Fibroblast of skin of left biceps (primary cell): Measurements from ENCODE around the gene TMEFF2.
"Not testable (repeated sequence)": the region's sequence is repeated elsewhere in the genome, so short reads cannot be mapped to it uniquely, and the experiment has no call there.

Experiments used
- DNase-seq, 2 experiments: peaks; one replicate each; pipeline ENCODE4 v3.0.0-alpha.2; 2013; ENCODE audit warnings: low read depth in 2 of 2

The TMEFF2 gene

DNA sequence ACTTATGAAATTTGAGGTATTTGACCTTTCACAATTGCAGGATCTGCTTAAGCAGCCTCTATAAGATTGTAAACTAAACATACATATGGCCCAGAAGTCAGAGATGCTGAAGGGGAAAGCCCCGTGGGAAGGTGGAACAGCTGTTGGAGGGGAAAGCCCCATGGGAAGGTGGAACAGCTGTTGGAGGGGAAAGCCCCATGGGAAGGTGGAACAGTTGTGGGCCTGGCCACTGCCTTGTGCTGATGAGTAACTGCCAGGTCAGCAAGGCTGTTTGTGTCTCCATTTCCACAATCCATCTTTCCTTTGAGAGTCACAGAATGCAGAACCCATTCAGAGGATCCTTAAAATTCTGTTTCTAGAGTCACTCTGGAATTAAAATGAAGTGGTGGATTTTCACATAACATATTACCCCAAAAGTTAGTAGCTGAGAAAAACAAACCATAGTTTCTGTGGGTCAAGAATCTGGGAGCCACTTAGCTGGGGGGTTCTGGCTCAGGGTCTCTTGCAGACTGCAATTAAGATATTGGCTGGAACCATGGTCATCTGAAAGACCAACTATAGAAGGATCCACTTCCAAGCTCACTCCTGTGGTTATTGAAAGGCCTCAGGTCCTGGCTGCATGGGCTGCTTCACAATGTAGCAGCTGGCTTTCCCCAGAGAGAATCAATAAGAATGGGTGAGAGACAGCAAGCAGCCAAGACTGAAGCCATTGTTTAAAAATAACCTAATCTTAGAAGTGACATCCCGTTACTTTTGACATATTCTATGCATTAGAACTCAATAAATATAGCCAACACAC, 261.2 kb downstream of the TMEFF2 start:
- no peak for DNase-seq

DNA sequence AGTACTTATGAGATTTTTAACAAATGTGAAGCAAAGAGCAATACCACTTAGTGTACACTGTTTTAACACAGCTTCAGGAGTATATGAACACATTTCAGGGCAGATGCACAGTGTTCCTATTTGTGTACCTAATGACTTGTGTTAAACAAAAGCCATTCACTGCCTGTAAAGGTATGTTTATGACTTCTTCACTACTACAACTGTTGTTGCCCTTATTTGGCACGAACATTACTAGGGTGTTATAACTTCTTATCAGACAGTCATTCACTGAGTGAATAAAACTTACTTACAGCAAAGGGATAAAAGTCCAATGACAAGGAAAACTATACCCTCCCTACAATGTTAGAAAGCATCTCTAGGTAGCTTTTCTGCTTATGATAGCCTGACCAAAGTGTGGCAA, 262.4 kb downstream of the TMEFF2 start:
- no peak for DNase-seq

DNA sequence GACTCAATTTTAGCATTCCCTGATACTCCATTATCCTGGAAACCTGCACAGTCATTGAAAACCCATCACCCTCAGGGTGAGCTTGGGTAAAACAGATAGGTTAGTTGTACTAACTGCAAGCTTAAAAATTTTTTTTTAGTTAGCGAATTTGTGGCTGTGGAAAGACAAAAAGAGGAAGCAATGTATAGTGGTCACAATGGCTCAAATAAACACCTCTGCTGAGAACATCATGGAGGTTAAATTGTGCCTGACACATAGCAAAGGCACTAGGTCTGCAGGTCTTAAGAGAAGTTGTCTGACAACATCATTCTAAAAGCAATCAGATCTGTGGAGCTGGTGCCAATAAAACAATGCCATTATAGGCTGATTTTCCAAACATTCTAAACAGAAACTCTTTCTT, 263.4 kb downstream of the TMEFF2 start:
- DNase-seq, result no peak

DNA sequence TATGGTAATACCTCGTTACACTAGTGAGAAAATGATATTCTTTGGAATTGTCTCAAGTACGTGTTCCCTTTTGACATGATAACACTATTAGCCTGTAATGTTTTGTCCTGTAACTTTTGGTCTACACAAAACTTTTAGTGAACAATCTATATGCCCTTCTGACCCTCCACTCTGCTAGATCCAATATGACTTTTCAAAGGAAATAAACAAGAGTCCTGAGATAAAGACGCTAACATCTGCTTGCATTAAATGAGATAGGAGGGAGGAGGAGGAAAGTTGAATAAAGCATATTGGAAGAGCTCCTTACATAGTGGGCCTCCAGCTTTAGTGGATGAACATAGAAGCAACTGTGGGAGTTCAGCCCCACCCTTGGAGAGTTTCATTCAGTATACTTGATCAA, 264.5 kb downstream of the TMEFF2 start:
- no peak for DNase-seq

DNA sequence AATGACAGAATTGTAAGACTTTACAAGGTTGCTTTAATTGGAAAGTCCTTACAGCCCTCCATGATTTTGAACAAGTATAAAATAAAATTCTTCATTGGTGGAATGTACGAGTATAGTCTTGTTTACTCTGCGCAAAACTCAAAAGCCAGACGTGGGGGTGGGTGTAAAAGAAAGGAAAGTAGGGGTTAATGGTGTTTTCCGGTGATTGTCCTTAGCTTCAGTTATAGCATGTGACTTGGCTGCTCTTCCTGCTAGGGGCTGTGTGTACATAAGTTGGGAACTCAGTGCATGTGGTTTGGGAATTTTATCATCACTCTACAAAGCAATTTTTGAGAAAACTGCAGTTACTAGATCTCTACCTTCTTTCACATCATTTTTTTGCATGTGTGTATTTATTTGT, 265.4 kb downstream of the TMEFF2 start:
- no peak for DNase-seq

DNA sequence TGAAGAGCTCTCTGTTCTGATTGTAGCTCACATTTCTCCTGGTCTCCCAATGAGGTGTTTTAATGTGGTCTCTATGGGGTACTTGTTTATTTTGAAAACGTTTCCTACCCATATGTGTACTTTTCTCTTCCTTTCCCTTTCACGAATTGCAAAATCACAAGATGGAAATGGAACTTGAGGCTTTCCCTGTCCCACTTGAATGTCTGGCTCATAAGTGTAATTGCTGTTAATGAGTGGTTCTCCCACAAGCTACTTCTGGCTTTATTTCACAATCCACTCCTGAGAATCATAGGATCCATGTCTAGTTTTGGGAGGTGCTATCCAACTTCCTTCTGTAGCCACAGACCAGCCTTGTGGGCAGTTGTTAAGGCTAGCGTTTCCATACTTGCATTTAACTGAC, 266.7 kb downstream of the TMEFF2 start:
- no peak for DNase-seq

DNA sequence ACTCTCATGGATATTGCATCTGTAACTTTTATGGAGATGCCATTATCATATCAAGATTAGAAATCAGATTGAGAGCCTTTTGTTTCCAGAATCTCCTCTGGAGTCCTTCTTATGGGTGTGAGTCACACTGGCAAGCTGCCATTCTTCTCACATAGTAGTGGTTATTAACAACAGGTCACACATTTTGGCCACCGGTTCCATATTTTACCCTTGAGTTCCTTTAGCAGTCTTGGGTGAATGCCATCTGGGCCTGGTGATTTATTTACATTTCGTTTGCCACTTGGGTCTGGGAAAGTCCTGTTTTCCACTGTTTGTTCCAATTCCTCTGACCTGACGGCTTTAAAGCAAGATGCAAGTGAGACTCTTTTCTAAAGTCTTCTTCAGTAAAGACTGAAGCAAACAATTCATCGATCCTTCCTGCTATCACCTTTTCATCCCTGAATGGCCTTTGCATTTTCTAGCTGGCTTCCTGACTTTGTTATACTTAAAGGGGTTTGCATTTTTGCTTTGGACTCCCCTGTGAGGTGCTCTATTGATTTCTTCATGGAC, 267.3 kb downstream of the TMEFF2 start:
- peak; percentile 57 to 61 for DNase-seq

DNA sequence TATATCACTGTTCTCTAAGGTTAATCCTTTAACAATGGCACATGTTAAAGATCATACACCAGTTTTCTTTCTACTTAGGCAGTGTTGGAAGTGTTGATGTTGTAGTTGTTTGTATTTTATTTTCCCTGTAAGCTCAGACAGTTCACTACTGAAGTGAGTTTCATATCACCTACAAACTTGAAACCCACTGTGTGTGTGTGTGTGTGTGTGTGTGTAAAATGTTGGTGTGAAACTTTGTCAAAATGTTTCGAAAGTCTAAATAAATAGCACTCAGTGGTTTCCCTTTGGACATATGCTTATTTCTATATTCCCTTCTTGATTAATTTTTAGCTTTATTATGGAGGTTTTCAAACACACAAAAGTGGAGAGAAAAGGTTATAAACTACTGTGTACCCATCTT, 268.1 kb downstream of the TMEFF2 start:
- no peak for DNase-seq

DNA sequence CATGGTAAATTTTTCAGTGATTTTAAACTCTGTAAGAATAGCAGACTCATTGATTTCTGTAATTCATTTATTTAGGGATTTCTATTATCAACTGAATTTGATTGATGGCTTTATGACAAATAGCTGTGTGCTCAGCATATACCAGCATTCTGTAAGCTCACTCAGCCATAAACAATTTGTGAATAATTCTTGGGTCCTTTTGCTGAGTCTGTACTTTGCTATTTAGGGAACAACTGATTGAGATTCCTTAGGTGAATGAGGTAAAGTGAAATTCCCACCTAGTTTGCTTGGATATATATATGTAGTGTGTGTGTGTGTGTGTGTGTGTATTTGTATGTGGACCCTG, 271.1 kb downstream of the TMEFF2 start:
- DNase-seq, result no peak

DNA sequence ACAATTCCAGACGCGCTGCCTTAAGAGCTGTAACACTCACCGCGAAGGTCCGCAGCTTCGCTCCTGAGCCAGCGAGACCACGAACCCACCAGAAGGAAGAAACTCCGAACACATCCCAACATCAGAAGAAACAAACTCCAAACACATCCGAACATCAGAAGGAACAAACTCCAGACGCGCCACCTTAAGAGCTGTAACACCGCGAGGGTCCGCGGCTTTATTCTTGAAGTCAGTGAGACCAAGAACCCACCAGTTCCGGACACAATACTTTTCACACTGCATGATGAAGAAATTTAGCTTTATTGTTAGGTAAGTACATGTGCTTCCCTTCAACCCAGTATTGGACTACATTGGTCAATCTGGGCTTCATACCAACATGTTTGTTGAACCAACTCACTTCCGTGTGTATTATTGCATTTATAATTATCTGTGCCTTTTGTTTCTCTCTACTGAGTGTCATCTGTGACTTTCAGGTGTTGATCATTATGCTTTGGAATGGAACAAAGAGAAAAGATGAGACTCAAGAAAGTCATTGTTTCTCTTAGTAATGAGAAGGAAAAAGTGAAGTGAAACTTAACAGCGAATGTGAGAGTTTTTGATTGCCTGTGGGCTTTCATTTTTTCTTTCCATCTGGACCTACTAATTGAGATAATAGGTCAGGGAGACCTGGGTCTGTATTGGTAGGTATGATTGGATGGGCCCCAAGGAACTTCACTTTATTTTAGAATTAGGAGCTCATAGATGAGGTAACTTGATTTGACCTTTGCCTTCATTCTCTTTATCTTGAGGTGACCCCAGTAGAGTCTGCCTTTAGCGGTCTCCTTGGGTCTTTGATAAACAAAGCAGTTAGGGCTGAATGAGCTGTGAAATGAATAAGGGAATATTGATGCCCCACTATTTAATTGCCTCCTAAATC, 271.7 kb downstream of the TMEFF2 start:
- DNase-seq, result no peak

DNA sequence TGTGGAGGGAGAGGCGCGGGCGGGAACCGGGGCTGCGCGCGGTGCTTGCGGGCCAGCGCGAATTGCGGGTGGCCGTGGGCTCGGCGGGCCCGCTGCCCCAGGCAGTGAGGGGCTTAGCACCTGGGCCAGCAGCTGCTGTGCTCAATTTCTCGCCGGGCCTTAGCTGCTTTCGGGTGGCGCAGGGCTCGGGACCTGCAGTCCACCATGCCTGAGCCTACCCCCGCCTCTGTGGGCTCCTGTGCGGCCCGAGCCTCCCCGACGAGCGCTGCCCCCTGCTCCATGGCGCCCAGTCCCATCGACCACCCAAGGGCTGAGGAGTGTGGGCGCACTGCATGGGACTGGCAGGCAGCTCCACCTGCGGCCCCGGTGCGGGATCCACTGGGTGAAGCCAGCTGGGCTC, 273.1 kb downstream of the TMEFF2 start:
- DNase-seq, result not testable (repeated sequence)

DNA sequence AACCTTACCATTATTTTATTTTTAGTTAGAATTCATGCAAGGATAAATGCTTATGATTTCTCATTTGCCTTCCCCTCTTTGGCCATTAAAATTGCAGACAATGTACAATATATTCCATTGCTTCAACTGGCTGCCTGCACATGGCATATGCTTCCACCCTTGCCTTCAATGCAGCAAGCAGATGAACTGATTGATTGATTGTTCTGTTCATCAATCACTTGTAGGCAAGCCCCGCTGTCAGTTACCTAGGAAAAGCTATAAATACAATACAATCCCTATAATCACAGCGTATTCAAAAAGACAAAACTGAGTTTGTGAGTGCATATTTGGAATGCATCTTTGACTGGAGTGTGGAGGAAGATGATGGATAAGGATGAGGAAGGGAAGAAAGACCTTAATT, 274.2 kb downstream of the TMEFF2 start:
- no peak for DNase-seq

DNA sequence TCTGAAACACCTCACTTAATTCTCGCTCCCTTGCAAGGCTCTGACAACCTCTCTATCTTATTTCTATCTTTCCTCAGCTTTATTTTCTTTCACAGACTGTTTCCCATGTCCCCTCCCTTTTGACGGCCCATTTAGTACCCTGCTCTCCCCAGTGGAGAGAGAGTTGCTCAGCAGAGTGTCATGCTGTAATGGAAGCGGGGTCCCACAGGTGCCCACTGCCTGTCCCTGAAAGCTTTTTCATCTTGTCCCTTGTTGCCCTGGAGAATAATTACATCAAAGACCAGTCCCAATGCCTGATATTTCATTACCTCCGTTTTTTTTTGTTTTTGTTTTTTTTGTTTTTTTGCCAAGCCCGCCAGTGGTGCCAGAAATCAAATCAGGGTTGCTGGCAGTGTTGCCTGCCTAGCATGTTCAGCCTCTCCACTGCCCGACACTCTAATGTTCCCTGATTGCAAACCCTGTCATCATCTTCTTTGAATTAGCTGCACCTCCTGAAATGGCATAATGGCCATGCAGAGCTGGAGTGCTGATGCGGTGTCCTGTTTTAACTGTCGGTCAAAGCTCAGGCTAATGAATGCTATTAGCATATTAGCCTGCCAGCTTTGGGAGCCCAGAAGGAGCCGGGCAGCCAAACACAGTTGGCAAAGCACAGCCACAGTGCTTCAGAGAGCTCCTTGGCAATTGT, 276.6 kb downstream of the TMEFF2 start:
- no peak for DNase-seq

DNA sequence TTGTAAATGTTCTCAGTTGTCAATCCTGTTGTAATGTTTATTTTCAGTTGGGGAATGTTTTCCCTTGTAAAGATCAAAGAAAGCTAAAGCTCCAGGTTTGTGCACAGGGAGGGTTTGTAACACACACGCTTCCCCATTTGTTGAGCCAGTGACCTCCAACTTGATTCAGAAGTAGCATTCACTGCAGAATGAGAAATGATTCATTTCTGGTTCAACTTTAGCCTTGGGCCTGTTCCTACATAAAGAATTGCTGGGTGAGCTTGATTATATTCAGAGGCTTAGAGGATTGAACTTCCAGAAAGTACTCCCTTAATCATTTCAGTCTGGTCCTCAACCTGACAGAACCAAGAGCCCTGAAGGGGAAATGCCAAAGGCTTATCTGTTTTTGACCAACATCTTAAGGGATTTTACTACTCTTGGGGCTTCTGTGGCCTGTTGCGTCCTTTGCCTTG, 277.3 kb downstream of the TMEFF2 start:
- no peak for DNase-seq

DNA sequence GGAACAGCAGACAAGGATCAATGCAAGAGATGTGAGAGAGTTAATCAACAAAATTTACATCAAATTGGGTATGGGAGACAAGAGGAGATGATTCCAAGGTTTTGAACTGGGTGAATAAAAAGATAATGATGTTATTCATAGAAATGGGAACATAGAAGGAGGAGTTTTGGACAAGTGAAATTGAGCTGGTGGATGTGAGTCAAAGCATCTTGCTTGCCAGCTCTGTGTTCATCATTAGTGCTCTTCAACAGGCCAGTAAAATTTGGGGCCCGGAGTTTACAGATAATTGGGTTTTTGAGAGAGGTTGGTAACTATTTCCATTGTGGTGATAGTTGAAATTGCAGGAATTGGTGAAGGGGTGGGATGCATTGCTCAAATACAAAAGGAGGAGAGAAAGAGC, 277.9 kb downstream of the TMEFF2 start:
- no peak for DNase-seq

DNA sequence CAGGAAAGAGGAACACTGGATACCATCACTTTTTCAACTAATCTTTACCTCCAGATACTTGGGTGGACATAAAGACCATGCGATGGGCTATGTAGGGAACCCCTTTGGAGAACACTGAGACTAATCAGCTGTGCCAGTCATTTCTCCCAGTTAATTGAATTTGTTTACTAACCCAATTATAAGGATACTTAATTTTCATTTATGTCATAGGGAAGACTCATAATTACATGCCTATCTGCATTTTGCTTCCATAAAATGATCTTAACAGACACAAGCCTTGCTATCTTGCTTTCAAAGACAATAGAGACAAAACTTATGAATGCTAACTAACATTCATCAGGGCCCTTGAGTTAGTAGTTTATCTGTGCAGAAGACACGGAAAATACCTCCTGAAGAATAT, 279.0 kb downstream of the TMEFF2 start:
- DNase-seq, result no peak

DNA sequence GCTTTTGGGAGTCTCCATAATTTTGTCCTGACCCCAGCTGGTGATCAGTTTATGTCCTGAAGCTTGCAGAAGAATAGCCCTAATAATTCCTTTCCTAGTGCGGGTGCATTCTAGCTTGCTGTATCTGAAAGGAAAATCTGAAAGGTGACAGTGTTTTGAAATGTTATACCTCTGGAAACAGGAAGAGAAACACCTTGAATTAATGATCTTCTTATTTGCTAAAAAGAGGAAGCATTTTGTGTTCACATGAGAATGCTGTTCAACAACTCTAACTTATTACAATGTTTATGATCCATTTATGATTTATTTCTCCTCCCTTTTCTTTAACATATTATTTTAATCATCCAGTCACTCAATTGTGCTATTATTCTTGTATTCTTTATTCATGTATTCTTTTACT, 280.9 kb downstream of the TMEFF2 start:
- no peak for DNase-seq

DNA sequence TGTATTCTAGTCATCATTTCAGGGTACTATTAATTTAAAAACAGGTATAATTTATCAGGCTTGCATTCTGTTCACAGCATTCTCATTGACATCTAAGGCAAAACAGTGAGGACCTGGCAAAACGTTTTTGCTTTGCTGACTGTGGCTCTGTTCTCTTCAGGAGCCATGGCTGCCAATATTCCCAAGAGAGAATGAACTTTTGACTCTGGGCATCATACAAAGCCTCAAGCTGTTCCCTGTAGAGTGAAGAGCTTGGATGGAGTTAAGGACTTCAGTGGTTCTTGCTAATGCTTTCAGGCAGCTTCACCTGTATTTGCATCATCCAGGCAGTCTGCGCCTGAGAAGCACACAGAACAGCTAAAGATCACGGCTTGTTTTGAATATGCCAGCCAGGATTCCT, 282.0 kb downstream of the TMEFF2 start:
- DNase-seq, result no peak

DNA sequence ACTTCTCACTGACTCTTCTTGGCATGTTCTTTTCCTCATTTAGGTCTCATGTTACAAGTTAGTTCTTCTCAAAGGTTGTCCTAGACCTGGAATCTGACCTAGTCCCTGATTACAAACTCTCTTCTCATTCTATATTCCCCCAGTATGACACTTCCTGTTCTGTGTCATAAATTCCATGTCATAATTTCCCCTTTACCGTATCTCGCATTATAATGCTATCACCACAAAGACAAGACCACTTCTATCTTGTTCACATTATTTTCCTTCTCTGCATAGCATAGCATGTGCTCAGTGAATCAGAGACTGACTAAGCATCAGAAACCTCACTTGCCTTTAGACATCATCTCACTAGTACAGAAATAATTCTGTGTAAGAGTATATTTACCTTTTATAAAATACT, 284.2 kb downstream of the TMEFF2 start:
- DNase-seq, result no peak

DNA sequence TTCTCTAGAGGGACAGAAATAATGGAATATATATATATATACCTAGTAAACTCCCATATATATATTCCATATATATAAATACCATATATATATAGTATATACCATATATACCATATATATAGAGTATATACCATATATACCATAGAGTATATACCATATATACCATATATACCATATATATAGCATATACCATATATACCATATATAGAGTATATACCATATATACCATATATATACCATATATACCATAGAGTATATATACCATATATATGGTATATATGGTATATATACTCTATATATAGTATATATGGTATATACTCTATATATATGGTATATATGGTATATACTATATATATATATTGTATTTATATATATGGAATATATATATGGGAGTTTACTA, 285.9 kb downstream of the TMEFF2 start:
- no peak for DNase-seq

DNA sequence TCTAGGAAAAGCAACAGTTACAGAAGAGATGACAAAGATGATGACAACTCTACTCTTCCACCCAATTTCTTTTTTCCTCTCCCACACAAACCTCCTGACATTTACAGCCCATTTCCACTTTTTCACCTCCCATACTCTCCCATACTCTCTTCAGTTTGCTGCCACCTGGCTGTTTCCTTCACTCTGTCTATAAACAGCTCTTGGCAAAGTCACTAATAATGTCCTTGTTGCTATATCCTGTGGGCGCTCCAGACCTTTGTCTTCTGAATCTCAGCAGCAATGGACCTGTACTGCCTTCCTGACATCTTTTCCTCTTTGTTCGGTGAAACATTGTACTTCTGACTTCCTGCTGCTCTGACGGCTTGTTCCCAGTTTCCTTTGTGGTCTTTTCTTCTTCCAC, 287.2 kb downstream of the TMEFF2 start:
- no peak for DNase-seq

DNA sequence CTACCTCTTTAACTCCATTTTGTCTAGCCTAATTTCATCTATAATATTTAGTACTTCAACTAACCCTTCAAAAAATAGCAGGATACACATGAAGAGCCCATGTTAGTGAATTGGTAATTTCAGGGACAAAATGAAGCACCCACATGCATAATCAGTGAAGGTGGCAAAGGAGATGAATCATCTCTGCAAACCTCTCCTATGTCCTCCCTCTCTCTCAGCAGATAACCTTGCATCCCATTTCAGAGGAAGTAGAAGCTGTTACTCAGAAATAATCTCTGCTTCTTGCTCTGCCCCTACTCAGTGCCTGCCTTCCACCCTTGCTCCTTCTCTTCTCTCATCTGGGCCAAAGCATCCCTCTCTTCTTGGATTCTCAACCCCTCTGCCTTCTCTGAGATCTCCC, 287.6 kb downstream of the TMEFF2 start:
- DNase-seq, result no peak
